GM13977 (cell line): ENCODE measurements around the gene BUB1B.
"Not testable (repeated sequence)": the region's sequence is repeated elsewhere in the genome, so short reads cannot be mapped to it uniquely, and the experiment has no call there.

ENCODE experiments used
- DNase-seq: peaks from one replicate; pipeline ENCODE4 v3.0.0; 2012; ENCODE audit warnings: low spot score
- CTCF ChIP-seq: IDR thresholded peaks from 2 replicates; pipeline ENCODE4 v1.5.1; 2012; ENCODE audit warnings: mild to moderate bottlenecking, control low read depth; ENCODE audit not compliant: insufficient read depth; ENCODE audit errors: extremely low read depth, missing control alignments
- in situ Hi-C: fragments of 300-500 bp; cut with MboI; formaldehyde crosslinking; loops from one replicate; pipeline ENCODE4 v1.12.0; 2022; ENCODE audit warnings: low sequenced_read_pairs, low pct_unique_long_range_greater_than_20kb, mixed read lengths, inconsistent platforms; ENCODE audit not compliant: unreplicated experiment

Gene BUB1B

DNA sequence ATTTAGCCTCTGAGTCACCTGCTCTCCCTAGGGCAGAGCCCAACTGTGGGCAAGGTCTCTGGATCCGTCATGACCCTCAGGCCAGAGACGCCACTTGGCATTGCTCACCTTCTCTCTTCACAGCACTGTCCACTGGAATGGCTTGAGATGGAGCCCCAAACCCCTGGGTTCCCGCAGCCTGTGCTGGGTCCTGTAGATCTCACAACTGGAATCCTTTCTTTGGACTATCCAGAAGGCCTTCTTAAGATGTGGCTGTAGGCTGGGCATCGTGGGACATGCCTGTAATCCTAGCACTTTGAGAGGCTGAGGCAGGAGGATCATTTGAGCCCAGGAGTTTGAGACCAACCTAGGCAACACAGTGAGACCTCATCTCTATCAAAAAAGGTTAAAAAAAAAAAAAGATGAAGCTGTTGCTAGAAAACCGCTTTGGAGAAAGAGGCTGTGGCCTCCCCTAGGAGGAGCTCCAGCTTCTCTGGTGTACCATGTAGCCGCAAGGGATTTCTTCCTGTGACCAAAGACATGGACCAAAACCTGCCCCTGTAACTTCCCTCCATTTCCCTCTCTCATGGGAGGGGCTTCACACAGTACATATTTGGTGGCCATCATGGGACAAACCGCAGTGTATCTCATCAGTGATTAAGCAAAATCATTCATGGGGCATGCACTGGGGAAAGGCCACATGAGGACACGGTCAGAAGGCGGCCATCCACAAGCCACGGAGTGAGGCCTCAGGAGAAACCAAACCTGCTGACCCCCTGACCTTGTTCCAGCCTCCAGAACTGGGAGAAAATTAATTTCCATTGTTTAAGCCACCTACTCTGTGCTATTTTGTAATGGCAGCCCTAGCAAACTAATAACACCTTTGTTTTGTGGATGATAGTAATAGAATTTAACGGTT is 23.3 kb upstream of the BUB1B start:
- no peak for DNase-seq
- no peak for TF ChIP-seq CTCF
- in situ Hi-C loops: no loop called here

DNA sequence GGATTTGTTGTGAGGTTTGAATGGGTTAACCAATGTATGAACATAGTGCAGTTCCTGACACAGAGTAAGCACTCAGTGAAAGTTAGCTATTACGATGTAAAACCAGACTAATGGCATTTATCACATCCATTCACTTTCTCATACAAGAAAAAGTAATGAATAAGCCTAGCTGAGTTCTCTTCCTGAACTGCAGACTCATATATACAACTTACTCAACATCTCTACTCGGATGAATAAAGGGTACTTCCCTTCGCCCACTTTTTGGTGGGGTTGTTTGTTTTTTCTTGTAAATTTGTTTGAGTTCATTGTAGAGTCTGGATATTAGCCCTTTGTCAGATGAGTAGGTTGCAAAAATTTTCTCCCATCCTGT is 22.7 kb upstream of the BUB1B start:
- in situ Hi-C loops, DNase-seq: not testable (repeated sequence)

GRCh38 chr15:40142428-40142827 is 18.4 kb upstream of the BUB1B start:
- in situ Hi-C loops: no loop called here
- DNase-seq: no peak
- TF ChIP-seq CTCF: no peak

DNA sequence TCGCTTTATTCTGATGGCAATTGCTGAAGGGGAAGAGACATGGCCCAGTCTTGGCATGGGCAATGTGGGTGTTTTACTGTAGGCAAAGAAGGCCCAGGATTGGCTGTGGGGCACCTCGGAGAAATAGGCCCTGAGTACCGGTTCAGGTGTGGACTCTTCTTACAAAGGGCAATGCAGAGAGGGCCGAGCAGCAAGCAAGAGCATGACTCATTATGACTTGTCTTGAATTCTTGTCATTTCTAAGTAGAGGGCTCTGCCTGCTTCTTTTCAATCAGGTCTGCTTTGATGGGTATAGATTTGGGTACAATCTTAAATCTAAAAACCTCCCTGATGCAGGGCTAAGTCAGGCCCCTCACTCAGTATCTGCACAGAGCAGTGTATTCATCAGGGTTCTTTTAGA is 14.8 kb upstream of the BUB1B start:
- no peak for TF ChIP-seq CTCF
- in situ Hi-C loops: no loop called here
- no peak for DNase-seq

GRCh38 chr15:40149339-40149738 is 11.5 kb upstream of the BUB1B start:
- TF ChIP-seq CTCF: no peak
- DNase-seq: no peak
- in situ Hi-C loops: no loop called here

GRCh38 chr15:40150163-40150925 is 10.5 kb upstream of the BUB1B start:
- in situ Hi-C loops: no loop called here
- DNase-seq: no peak
- TF ChIP-seq CTCF: no peak

GRCh38 chr15:40151499-40151898 is 9.4 kb upstream of the BUB1B start:
- no peak for DNase-seq
- TF ChIP-seq CTCF: no peak
- in situ Hi-C loops: no loop called here
